Fibroblast of lung (primary cell): ENCODE data around the gene MYLK. TPM values are rescaled to one million over a fixed set of nuclear protein-coding genes. Genes with fewer than 3 reads are reported as not detected.

Experiments
- DNase-seq, 2 donors: peaks; one replicate each; pipeline versions ENCODE4 v3.0.0 to v3.0.0-alpha.2; 2010; ENCODE audit warnings: low read depth in 2 of 2
- H2AFZ ChIP-seq: 2 replicates; pipeline ENCODE4 v1.5.1; 2012; ENCODE audit warnings: low read length, control low read depth, inconsistent platforms
- H3K27ac ChIP-seq: 2 replicates; pipeline ENCODE4 v1.5.1; 2011; ENCODE audit warnings: low read length, control low read depth; ENCODE audit not compliant: insufficient read depth
- H3K27me3 ChIP-seq: 2 replicates; pipeline ENCODE4 v1.5.1; 2011; ENCODE audit warnings: mild to moderate bottlenecking, low read length; ENCODE audit not compliant: control insufficient read depth, insufficient read depth
- H3K36me3 ChIP-seq: 2 replicates; pipeline ENCODE4 v1.5.1; 2011; ENCODE audit warnings: low read length; ENCODE audit not compliant: control insufficient read depth, insufficient read depth
- H3K4me1 ChIP-seq: 2 replicates; pipeline ENCODE4 v1.5.1; 2011; ENCODE audit warnings: low read length; ENCODE audit not compliant: control insufficient read depth, insufficient read depth; ENCODE audit errors: extremely low read depth
- H3K4me2 ChIP-seq: 2 replicates; pipeline ENCODE4 v1.5.1; 2011; ENCODE audit warnings: low read length, control low read depth; ENCODE audit not compliant: insufficient read depth; ENCODE audit errors: extremely low read depth
- H3K4me3 ChIP-seq, 4 experiments: fragments of 200-600 bp in 1 of 4; sonication (generic) in 1 of 4; replicated peaks in 1 of 4; 2 replicates each; pipeline ENCODE4 v1.5.1; 2011 to 2016; ENCODE audit warnings: low read length in 4 of 4, low read depth in 3 of 4, mild to moderate bottlenecking in 3 of 4, control low read depth in 2 of 4, inconsistent platforms in 1 of 4, mixed read lengths in 1 of 4; ENCODE audit not compliant: insufficient read depth in 1 of 4; ENCODE audit errors: control extremely low read depth in 1 of 4
- H3K79me2 ChIP-seq: 2 replicates; pipeline ENCODE4 v1.5.1; 2012; ENCODE audit warnings: mild to moderate bottlenecking, low read length, inconsistent platforms; ENCODE audit not compliant: control insufficient read depth, insufficient read depth
- H3K9ac ChIP-seq: 2 replicates; pipeline ENCODE4 v1.5.1; 2011; ENCODE audit warnings: mild to moderate bottlenecking, low read length, control low read depth; ENCODE audit not compliant: insufficient read depth
- H3K9me3 ChIP-seq: 2 replicates; pipeline ENCODE4 v1.5.1; 2012; ENCODE audit warnings: low read depth, low read length; ENCODE audit not compliant: control insufficient read depth, insufficient read depth
- H4K20me1 ChIP-seq: 2 replicates; pipeline ENCODE4 v1.5.1; 2011; ENCODE audit warnings: low read length; ENCODE audit not compliant: control insufficient read depth, insufficient read depth; ENCODE audit errors: extremely low read depth
- CTCF ChIP-seq, 2 donors: IDR thresholded peaks in 1 of 2; conservative IDR thresholded peaks in 1 of 2; 1 replicate in 1 of 2; 2 replicates in 1 of 2; pipeline ENCODE4 v1.5.1; 2011 to 2012; ENCODE audit warnings: low read length in 2 of 2, control low read depth in 1 of 2, inconsistent platforms in 1 of 2, low read depth in 1 of 2, mild to moderate bottlenecking in 1 of 2
- EZH2 ChIP-seq: IDR thresholded peaks from 2 replicates; pipeline ENCODE4 v1.5.1; 2012; ENCODE audit warnings: low read length, control low read depth, mild to moderate bottlenecking; ENCODE audit errors: missing control alignments
- polyA plus RNA-seq, 2 donors: library from polyadenylated mRNA; depleted of rRNA in 1 of 2; stranded (reverse) in 1 of 2; unstranded in 1 of 2; fragments of >200 nt; gene quantifications; 2 replicates each; pipeline ENCODE4 v1.2.1, GENCODE V29; 2011 to 2012; ENCODE audit warnings: missing spikeins in 1 of 2
- total RNA-seq: library from RNA; depleted of rRNA; stranded (reverse); fragments of >200 nt; gene quantifications from 2 replicates; pipeline ENCODE4 v1.2.1, GENCODE V29; 2014

Gene MYLK
- total and polyA plus RNA-seq, 2 donors (not counting 1 experiment from before 2014, with no cell fraction given) = 918 to 941 TPM

DNA sequence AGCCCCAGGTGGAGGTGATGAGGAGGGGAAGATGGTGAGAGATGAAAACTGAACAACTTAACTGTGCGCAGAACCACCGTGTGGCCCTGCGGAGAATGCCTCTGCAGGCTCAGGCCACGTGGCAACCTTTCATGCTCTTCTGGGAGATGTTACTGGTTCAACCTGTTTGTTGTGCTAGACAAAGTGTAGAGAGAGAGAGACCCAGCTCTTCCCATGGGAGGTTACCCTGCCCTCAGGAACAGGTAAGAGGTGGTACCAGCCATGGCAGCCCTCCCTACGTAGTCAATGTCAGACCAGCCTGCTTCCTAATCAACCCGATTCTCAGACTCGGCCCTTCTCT lies 262.3 kb downstream of the MYLK start:
- DNase-seq = no peak
- Histone ChIP-seq H2AFZ (no peak overlapping the region), H4K20me1 (no peaks in the 10 kb centered on the region), H3K9me3 (no peaks in the 10 kb centered on the region), H3K9ac (no peak overlapping the region), H3K4me1 (peaks cover 36% of the 10 kb centered on the region), H3K27ac (no peak overlapping the region), H3K36me3 (peaks cover 21% of the 10 kb centered on the region), H3K79me2 (no peaks in the 10 kb centered on the region), H3K4me3 (no peak overlapping the region), H3K27me3 (no peaks in the 10 kb centered on the region), H3K4me2 (no peak overlapping the region)
- TF ChIP-seq EZH2 = no peak
- no peak for TF ChIP-seq CTCF (conservative IDR thresholded peaks at IDR 0.05 in 1 of 2, IDR thresholded peaks at IDR 0.05 in 1 of 2; ENCODE audit: low read depth in 1 of 2, low read length in 2 of 2)

DNA sequence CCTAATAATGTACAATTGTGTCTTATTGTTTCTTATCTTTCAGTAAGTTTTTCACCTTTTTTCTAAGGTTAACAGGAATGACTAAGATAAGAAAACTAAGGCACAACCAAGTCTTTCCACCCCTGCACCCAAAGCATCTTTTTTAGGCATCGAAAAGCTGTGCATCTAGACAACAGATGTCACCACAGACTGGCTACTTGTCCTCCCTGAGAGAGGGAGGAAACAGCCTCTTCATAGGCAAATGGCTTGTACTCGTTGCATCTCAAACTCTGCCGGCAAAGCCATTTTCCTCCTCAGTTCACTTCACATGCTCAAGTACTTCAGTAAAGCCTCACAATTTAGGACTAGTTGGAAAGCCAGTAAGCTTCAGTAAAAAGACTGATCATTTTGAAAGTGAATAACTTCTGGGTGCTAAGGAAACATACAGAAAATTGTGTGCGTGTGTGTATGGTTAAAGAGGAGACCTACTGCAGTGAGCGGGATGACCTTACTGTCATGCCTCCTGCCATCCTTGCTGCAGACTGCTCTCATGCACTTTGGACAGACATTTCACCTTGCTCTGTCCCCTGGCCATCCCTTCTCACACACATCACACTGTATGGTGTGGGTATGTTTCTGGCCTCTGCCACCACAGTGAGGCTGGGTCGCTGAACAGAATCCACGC lies 262.8 kb downstream of the MYLK start:
- H3K4me2 ChIP-seq = no peak overlapping the region
- DNase-seq = no peak
- H2AFZ ChIP-seq = no peak overlapping the region
- no peak for TF ChIP-seq CTCF (conservative IDR thresholded peaks at IDR 0.05 in 1 of 2, IDR thresholded peaks at IDR 0.05 in 1 of 2; ENCODE audit: low read depth in 1 of 2, low read length in 2 of 2)
- no peak for TF ChIP-seq EZH2
- H3K36me3 ChIP-seq = peaks cover 21% of the 10 kb centered on the region
- H3K9me3 ChIP-seq = no peaks in the 10 kb centered on the region
- H3K4me1 ChIP-seq = peaks cover 36% of the 10 kb centered on the region
- no peaks in the 10 kb centered on the region for H3K27me3 ChIP-seq
- peak overlapping the region; percentile 28 for H3K27ac ChIP-seq
- no peak overlapping the region for H3K4me3 ChIP-seq
- no peaks in the 10 kb centered on the region for H4K20me1 ChIP-seq
- H3K9ac ChIP-seq = no peak overlapping the region
- H3K79me2 ChIP-seq = no peaks in the 10 kb centered on the region

DNA sequence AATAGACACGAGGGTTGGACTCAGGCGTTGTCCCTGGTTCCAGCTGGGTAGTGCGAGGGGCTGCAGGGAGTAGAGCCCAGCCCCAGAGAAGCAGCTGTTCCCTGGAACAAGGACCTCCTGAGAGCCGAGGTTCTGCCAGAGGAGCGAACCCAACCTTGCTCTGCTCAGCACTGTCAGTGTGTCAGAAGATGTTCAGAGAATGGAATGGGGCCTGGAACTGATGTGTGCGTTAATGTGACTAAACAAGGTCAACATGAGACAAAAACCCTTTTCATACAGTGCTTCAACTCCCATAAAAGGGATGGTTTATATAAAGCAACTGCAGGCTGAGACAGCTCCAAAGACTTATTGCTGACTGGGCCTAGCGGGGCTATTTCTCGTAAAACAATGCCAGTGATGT lies 263.8 kb downstream of the MYLK start:
- no peaks in the 10 kb centered on the region for H3K27me3 ChIP-seq
- H3K27ac ChIP-seq = peak overlapping the region; percentile 69
- H3K9me3 ChIP-seq = no peaks in the 10 kb centered on the region
- TF ChIP-seq CTCF (conservative IDR thresholded peaks at IDR 0.05 in 1 of 2, IDR thresholded peaks at IDR 0.05 in 1 of 2; ENCODE audit: low read depth in 1 of 2, low read length in 2 of 2) (no peak), EZH2 (no peak)
- H4K20me1 ChIP-seq = no peaks in the 10 kb centered on the region
- H3K4me3 ChIP-seq = peak overlapping the region; percentile 19 to 47 (median 41)
- peaks cover 16% of the 10 kb centered on the region for H3K36me3 ChIP-seq
- peaks cover 36% of the 10 kb centered on the region for H3K4me1 ChIP-seq
- no peak overlapping the region for H2AFZ ChIP-seq
- no peak overlapping the region for H3K9ac ChIP-seq
- H3K4me2 ChIP-seq = peak overlapping the region; percentile 68
- peak; percentile 63 to 96 for DNase-seq
- no peaks in the 10 kb centered on the region for H3K79me2 ChIP-seq
